NOMO-1 (cell line): ENCODE results near the gene TMPRSS13.
A peak's percentile ranks its signal among the peaks of the same experiment; 100 is the strongest.
"Not testable (repeated sequence)": the region's sequence is repeated elsewhere in the genome, so short reads cannot be mapped to it uniquely, and the experiment has no call there.

Experiments used
- DNase-seq, 2 experiments: peaks; one replicate each; lab custom pipeline; 2025; ENCODE audit not compliant: unreplicated experiment in 2 of 2; lab: John Stamatoyannopoulos, UW

The TMPRSS13 gene

GRCh38 chr11:117950993-117951961 lies 22.1 kb upstream of the TMPRSS13 start:
- peak; percentile 57 to 73 for DNase-seq

GRCh38 chr11:117950301-117950700 lies 21.1 kb upstream of the TMPRSS13 start:
- DNase-seq = peak; percentile 25 to 43

GRCh38 chr11:117949062-117949461 lies 19.9 kb upstream of the TMPRSS13 start:
- no peak for DNase-seq

- not testable (repeated sequence) for DNase-seq
Measured at GRCh38 chr11:117948466-117948865, 19.3 kb upstream of the TMPRSS13 start.

GRCh38 chr11:117947751-117948150 lies 18.5 kb upstream of the TMPRSS13 start:
- not testable (repeated sequence) for DNase-seq

- DNase-seq = peak; percentile 42 to 63
Measured at GRCh38 chr11:117946842-117947526, 17.8 kb upstream of the TMPRSS13 start.

- DNase-seq = no peak
Measured at GRCh38 chr11:117946156-117946841, 17.1 kb upstream of the TMPRSS13 start.

- DNase-seq = no peak
Measured at GRCh38 chr11:117945047-117945810, 16.0 kb upstream of the TMPRSS13 start.

- no peak for DNase-seq
Measured at GRCh38 chr11:117944554-117944953, 15.4 kb upstream of the TMPRSS13 start.

- DNase-seq = no peak
Measured at GRCh38 chr11:117941976-117942654, 12.9 kb upstream of the TMPRSS13 start.

GRCh38 chr11:117941163-117941707 lies 12.0 kb upstream of the TMPRSS13 start:
- DNase-seq = no peak

GRCh38 chr11:117940736-117941135 lies 11.5 kb upstream of the TMPRSS13 start:
- no peak for DNase-seq

GRCh38 chr11:117936973-117937372 lies 7.8 kb upstream of the TMPRSS13 start:
- no peak for DNase-seq

GRCh38 chr11:117934526-117935307 lies 5.5 kb upstream of the TMPRSS13 start:
- no peak for DNase-seq

GRCh38 chr11:117933930-117934329 lies 4.7 kb upstream of the TMPRSS13 start:
- DNase-seq = no peak

GRCh38 chr11:117933475-117933874 lies 4.3 kb upstream of the TMPRSS13 start:
- DNase-seq = no peak

- no peak for DNase-seq
Measured at GRCh38 chr11:117932947-117933346, 3.7 kb upstream of the TMPRSS13 start.

- no peak for DNase-seq
Measured at GRCh38 chr11:117932426-117932825, 3.2 kb upstream of the TMPRSS13 start.

- DNase-seq = no peak
Measured at GRCh38 chr11:117931971-117932370, 2.8 kb upstream of the TMPRSS13 start.
